ENCODE measurements around the gene CALD1.
"Not testable (repeated sequence)": the region's sequence is repeated elsewhere in the genome, so short reads cannot be mapped to it uniquely, and the experiment has no call there.

The CALD1 gene

DNA sequence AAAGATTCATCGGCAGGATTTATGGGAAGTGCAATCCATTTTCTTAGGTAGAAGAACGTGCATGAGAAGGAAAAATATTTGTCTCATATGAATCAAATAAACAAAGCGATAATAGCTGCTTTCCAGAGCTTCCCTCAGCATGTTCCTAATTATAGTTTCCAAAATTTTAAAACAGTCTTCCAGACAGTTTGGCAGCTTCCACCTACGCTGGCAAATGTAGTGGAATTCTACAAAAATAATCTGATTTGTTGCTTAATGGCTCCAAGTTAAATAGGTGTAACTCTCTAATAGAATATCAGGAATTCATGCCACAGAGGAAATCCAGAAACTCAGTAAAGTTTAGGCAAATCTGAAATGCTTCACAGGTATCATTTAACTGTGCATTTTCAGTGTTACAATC, 183.6 kb downstream of the CALD1 start:
- Histone ChIP-seq H3K27me3 (ENCODE audit: low read length) (no peaks in the 10 kb centered on the region), H3K4me3 (ENCODE audit: insufficient read depth, low read length, poor library complexity, severe bottlenecking) (no peak overlapping the region), H4K20me1 (ENCODE audit: low read depth, low read length) (no peaks in the 10 kb centered on the region), H3K27ac (ENCODE audit: low read depth, low read length) (no peak overlapping the region), H3K79me2 (ENCODE audit: insufficient read depth, low read length) (no peaks in the 10 kb centered on the region), H2AFZ (ENCODE audit: low read depth, low read length, severe bottlenecking) (no peak overlapping the region), H3K9me2 (replicated peaks; ENCODE audit: insufficient read depth, low read length) (no peaks in the 10 kb centered on the region), H3F3A (ENCODE audit: insufficient read depth) (no peaks in the 10 kb centered on the region), H3K9ac (ENCODE audit: low read length) (no peak overlapping the region), H3K36me3 (ENCODE audit: low read length) (no peaks in the 10 kb centered on the region), H3K4me2 (ENCODE audit: low read depth, low read length, poor library complexity, severe bottlenecking) (no peak overlapping the region), H3K9me3 (ENCODE audit: insufficient read depth, low read length) (no peaks in the 10 kb centered on the region)
- no peak for TF ChIP-seq EZH2phosphoT487 (conservative IDR thresholded peaks at IDR 0.05; ENCODE audit: low read length)
- TF ChIP-seq, protein P1, sequence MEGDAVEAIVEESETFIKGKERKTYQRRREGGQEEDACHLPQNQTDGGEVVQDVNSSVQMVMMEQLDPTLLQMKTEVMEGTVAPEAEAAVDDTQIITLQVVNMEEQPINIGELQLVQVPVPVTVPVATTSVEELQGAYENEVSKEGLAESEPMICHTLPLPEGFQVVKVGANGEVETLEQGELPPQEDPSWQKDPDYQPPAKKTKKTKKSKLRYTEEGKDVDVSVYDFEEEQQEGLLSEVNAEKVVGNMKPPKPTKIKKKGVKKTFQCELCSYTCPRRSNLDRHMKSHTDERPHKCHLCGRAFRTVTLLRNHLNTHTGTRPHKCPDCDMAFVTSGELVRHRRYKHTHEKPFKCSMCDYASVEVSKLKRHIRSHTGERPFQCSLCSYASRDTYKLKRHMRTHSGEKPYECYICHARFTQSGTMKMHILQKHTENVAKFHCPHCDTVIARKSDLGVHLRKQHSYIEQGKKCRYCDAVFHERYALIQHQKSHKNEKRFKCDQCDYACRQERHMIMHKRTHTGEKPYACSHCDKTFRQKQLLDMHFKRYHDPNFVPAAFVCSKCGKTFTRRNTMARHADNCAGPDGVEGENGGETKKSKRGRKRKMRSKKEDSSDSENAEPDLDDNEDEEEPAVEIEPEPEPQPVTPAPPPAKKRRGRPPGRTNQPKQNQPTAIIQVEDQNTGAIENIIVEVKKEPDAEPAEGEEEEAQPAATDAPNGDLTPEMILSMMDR (IDR thresholded peaks at IDR 0.05; ENCODE audit: insufficient read depth, low read length, poor library complexity, severe bottlenecking) = no peak

DNA sequence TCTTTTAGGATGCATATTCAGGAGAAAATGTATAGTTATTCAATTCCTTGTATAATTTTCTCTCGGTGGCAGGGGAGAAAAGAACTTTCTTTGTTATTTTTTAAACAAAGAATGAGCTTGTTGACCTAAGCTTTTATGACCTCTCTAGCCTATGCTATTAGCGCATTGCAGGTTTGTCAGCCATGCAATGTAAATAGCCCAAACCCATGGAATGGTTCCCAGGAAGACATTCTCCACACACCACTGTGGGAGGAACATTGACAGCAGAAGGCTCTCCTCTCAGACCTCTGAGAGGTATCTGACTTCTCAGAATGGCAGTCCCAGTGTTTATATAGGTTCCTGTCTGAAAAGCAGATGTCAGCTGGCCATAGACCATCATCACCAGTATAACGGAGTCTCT, 187.3 kb downstream of the CALD1 start:
- Histone ChIP-seq H3F3A (ENCODE audit: insufficient read depth) (no peaks in the 10 kb centered on the region), H3K9me2 (replicated peaks; ENCODE audit: insufficient read depth, low read length) (no peaks in the 10 kb centered on the region), H3K27ac (ENCODE audit: low read depth, low read length) (no peak overlapping the region), H3K27me3 (ENCODE audit: low read length) (no peaks in the 10 kb centered on the region), H3K4me3 (ENCODE audit: insufficient read depth, low read length, poor library complexity, severe bottlenecking) (no peak overlapping the region), H3K4me2 (ENCODE audit: low read depth, low read length, poor library complexity, severe bottlenecking) (no peak overlapping the region), H3K79me2 (ENCODE audit: insufficient read depth, low read length) (no peaks in the 10 kb centered on the region), H4K20me1 (ENCODE audit: low read depth, low read length) (no peaks in the 10 kb centered on the region), H2AFZ (ENCODE audit: low read depth, low read length, severe bottlenecking) (no peak overlapping the region), H3K9ac (ENCODE audit: low read length) (no peak overlapping the region), H3K9me3 (ENCODE audit: insufficient read depth, low read length) (no peaks in the 10 kb centered on the region), H3K36me3 (ENCODE audit: low read length) (no peaks in the 10 kb centered on the region)
- TF ChIP-seq EZH2phosphoT487 (conservative IDR thresholded peaks at IDR 0.05; ENCODE audit: low read length) = no peak
- TF ChIP-seq, protein P1 (IDR thresholded peaks at IDR 0.05; ENCODE audit: insufficient read depth, low read length, poor library complexity, severe bottlenecking) = no peak

DNA sequence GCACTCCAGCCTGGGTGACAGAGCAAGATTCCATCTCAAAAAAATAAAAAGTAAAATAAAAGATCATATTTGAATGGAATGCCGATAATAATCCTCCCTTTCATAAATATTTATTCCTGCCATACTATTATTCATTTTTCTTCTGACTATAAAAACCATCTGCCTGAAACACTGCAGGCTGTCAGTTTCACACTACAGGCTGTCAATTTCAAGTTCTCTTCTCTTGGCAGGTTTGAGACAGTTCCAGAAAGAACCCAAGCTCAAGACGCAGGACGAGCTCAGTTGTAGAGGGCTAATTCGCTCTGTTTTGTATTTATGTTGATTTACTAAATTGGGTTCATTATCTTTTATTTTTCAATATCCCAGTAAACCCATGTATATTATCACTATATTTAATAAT, 188.7 kb downstream of the CALD1 start:
- no peak overlapping the region for H3K4me3 ChIP-seq (ENCODE audit: insufficient read depth, low read length, poor library complexity, severe bottlenecking)
- H3K9me3 ChIP-seq (ENCODE audit: insufficient read depth, low read length) = no peaks in the 10 kb centered on the region
- no peak overlapping the region for H3K27ac ChIP-seq (ENCODE audit: low read depth, low read length)
- H3K9me2 ChIP-seq (replicated peaks; ENCODE audit: insufficient read depth, low read length) = no peaks in the 10 kb centered on the region
- no peaks in the 10 kb centered on the region for H4K20me1 ChIP-seq (ENCODE audit: low read depth, low read length)
- H3K4me2 ChIP-seq (ENCODE audit: low read depth, low read length, poor library complexity, severe bottlenecking) = no peak overlapping the region
- no peaks in the 10 kb centered on the region for H3K79me2 ChIP-seq (ENCODE audit: insufficient read depth, low read length)
- no peaks in the 10 kb centered on the region for H3K36me3 ChIP-seq (ENCODE audit: low read length)
- H2AFZ ChIP-seq (ENCODE audit: low read depth, low read length, severe bottlenecking) = no peak overlapping the region
- TF ChIP-seq, protein P1 (IDR thresholded peaks at IDR 0.05; ENCODE audit: insufficient read depth, low read length, poor library complexity, severe bottlenecking) = no peak
- TF ChIP-seq EZH2phosphoT487 (conservative IDR thresholded peaks at IDR 0.05; ENCODE audit: low read length) = no peak
- no peaks in the 10 kb centered on the region for H3K27me3 ChIP-seq (ENCODE audit: low read length)
- no peaks in the 10 kb centered on the region for H3F3A ChIP-seq (ENCODE audit: insufficient read depth)
- H3K9ac ChIP-seq (ENCODE audit: low read length) = no peak overlapping the region

DNA sequence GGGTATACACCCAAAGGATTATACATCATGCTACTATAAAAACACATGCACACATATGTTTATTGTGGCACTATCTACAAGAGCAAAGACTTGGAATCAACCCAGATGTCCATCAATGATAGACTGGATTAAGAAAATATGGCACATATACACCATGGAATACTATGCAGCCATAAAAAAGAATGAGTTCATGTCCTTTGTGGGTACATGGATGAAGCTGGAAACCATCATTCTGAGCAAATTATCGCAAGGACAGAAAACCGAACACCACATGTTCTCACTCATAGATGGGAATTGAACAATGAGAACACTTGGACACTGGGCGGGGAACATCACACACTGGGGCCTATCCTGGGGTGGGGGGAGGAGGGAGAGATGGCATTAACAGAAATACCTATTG, 202.2 kb downstream of the CALD1 start:
- H3F3A ChIP-seq (ENCODE audit: insufficient read depth); H3K27ac ChIP-seq (ENCODE audit: low read depth, low read length); H3K9me3 ChIP-seq (ENCODE audit: insufficient read depth, low read length); H3K79me2 ChIP-seq (ENCODE audit: insufficient read depth, low read length); H2AFZ ChIP-seq (ENCODE audit: low read depth, low read length, severe bottlenecking); H3K9ac ChIP-seq (ENCODE audit: low read length); H4K20me1 ChIP-seq (ENCODE audit: low read depth, low read length); H3K36me3 ChIP-seq (ENCODE audit: low read length); H3K4me2 ChIP-seq (ENCODE audit: low read depth, low read length, poor library complexity, severe bottlenecking); H3K4me3 ChIP-seq (ENCODE audit: insufficient read depth, low read length, poor library complexity, severe bottlenecking); H3K27me3 ChIP-seq (ENCODE audit: low read length); H3K9me2 ChIP-seq (replicated peaks; ENCODE audit: insufficient read depth, low read length): not testable (repeated sequence)

Data from SU-DHL-6 (cell line).